Measurements from ENCODE around the gene MLX. TPM values are rescaled to one million over a fixed set of nuclear protein-coding genes. Genes with fewer than 3 reads are reported as not detected.

Gene MLX
- total RNA-seq, 2 donors from 2014 or later = 24.9 to 28.7 TPM

- no peak for DNase-seq
- H3K36me3 ChIP-seq (replicated peaks in 1 of 2; ENCODE audit: insufficient read depth in 1 of 2, low read depth in 2 of 2) = peaks cover 0 to 15% of the 10 kb centered on the region in 2 donors
- WGBS, 2 donors = 24% methylated on average over 9 to 14 of the region's 14 CpGs
- peak overlapping the region; percentile 72 to 93 (median 88) for H3K27ac ChIP-seq
- intact Hi-C loops (cut with DNase I) = no loop called here
- H3K4me3 ChIP-seq = peak overlapping the region; percentile 72 to 90
- peak in 1 of 7 experiments; percentile 3 for TF ChIP-seq CTCF (IDR thresholded peaks at IDR 0.05)
- TF ChIP-seq POLR2A (IDR thresholded peaks at IDR 0.05) = peak in 2 of 3 donors; percentile 19 to 41
- no peaks in the 10 kb centered on the region for H3K9me3 ChIP-seq
- no peaks in the 10 kb centered on the region for H3K27me3 ChIP-seq
- H3K4me1 ChIP-seq = peaks cover 51% of the 10 kb centered on the region
- no peak for ATAC-seq
These were observed 3.8 kb upstream of the MLX start for GRCh38 chr17:42563143-42563509.

GRCh38 chr17:42563543-42563942 lies 3.4 kb upstream of the MLX start:
- Histone ChIP-seq H3K4me1 (peaks cover 55% of the 10 kb centered on the region), H3K36me3 (replicated peaks in 1 of 2; ENCODE audit: insufficient read depth in 1 of 2, low read depth in 2 of 2) (peaks cover 0 to 15% of the 10 kb centered on the region in 2 donors), H3K27me3 (no peaks in the 10 kb centered on the region), H3K9me3 (no peaks in the 10 kb centered on the region), H3K4me3 (no peak overlapping the region), H3K27ac (peak overlapping the region; percentile 72 to 93 (median 88))
- WGBS, 2 donors = 0 to 10% methylated on average over 1 of the region's 1 CpG
- intact Hi-C loops (cut with DNase I) = no loop called here
- ATAC-seq (no peak), DNase-seq (peak; percentile 65 to 82 (median 78))
- TF ChIP-seq POLR2A (IDR thresholded peaks at IDR 0.05) (no peak), CTCF (IDR thresholded peaks at IDR 0.05) (peak in 3 of 7 experiments; percentile 3 to 31 (median 25))

- intact Hi-C loops (cut with DNase I) = no loop called here
- DNase-seq = no peak
- no peaks in the 10 kb centered on the region for H3K9me3 ChIP-seq
- no peak for ATAC-seq
- peaks cover 60% of the 10 kb centered on the region for H3K4me1 ChIP-seq
- TF ChIP-seq CTCF (IDR thresholded peaks at IDR 0.05) (no peak), POLR2A (IDR thresholded peaks at IDR 0.05) (no peak)
- no peaks in the 10 kb centered on the region for H3K27me3 ChIP-seq
- H3K36me3 ChIP-seq (replicated peaks in 1 of 2; ENCODE audit: insufficient read depth in 1 of 2, low read depth in 2 of 2) = peaks cover 0 to 15% of the 10 kb centered on the region in 2 donors
- 70 to 79% methylated on average over 9 of the region's 9 CpGs for WGBS, 2 donors
- peak overlapping the region in 3 of 4 donors; percentile 85 to 93 (median 90) for H3K27ac ChIP-seq
- no peak overlapping the region for H3K4me3 ChIP-seq
These were observed 3.0 kb upstream of the MLX start for GRCh38 chr17:42563950-42564349.

DNA sequence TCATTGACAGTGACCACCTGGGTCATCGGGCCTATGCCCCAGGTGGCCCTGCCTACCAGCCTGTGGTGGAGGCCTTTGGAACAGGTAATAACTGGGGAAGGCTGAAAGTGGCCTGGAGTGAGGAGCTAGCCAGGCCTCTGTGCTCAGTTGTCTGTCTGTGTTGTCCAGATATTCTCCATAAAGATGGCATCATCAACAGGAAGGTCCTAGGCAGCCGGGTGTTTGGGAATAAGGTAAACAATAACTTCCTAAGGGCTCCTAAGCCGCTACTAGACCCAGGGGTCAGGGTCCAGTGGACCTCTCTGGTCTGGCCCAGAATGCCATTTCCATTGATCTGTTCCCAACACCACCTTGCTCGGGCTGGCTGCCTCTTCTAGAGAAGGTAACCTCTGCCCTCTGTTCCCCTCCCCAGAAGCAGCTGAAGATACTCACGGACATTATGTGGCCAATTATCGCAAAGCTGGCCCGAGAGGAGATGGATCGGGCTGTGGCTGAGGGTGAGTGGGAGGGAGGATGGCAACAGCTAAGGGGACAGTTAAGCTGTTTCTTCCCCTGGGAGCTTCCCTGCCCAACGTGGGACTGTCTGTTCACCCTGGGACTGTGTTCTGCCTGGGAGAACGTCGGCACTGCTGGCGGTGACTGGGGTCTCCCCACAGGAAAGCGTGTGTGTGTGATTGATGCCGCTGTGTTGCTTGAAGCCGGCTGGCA lies 1.9 kb upstream of the MLX start:
- H3K36me3 ChIP-seq (replicated peaks in 1 of 2; ENCODE audit: insufficient read depth in 1 of 2, low read depth in 2 of 2) = peaks cover 5 to 26% of the 10 kb centered on the region in 2 donors
- intact Hi-C loops (cut with DNase I) = no loop called here
- DNase-seq = no peak
- no peak for TF ChIP-seq CTCF (IDR thresholded peaks at IDR 0.05)
- no peak for TF ChIP-seq POLR2A (IDR thresholded peaks at IDR 0.05)
- no peaks in the 10 kb centered on the region for H3K27me3 ChIP-seq
- WGBS, 2 donors = 86% methylated on average over 15 of the region's 15 CpGs
- no peaks in the 10 kb centered on the region for H3K9me3 ChIP-seq
- no peak for ATAC-seq
- H3K4me1 ChIP-seq = peaks cover 63% of the 10 kb centered on the region
- H3K4me3 ChIP-seq = no peak overlapping the region
- peak overlapping the region in 3 of 4 donors; percentile 85 to 93 (median 90) for H3K27ac ChIP-seq
